IMR-90 (cell line): ENCODE results near the gene TMEM30A.

Experiments
- BHLHE40 ChIP-seq: fragments of 150-350 bp; IDR thresholded peaks from 2 replicates; pipeline ENCODE4 v1.6.1; 2016; ENCODE audit warnings: mild to moderate bottlenecking, low read depth, low read length
- FOS ChIP-seq: fragments of 150-350 bp; IDR thresholded peaks from 2 replicates; pipeline ENCODE4 v1.6.1; 2016; ENCODE audit warnings: low read depth, low read length
- MAFK ChIP-seq: IDR thresholded peaks from 2 replicates; pipeline ENCODE4 v1.6.1; 2012; ENCODE audit warnings: low read depth, low read length, improper control_type of control experiment
- POLR2A ChIP-seq: IDR thresholded peaks from 2 replicates; pipeline ENCODE4 v1.6.1; 2012; ENCODE audit warnings: mild to moderate bottlenecking, low read depth, low read length
- SMC3 ChIP-seq: fragments of 150-350 bp; IDR thresholded peaks from 2 replicates; pipeline ENCODE4 v1.6.1; 2016; ENCODE audit warnings: low read depth, mild to moderate bottlenecking, antibody characterized with exemption, low read length, moderate library complexity
- TF ChIP-seq, protein P1 (sequence below): fragments of 150-350 bp; IDR thresholded peaks from 2 replicates; pipeline ENCODE4 v1.6.1; 2017; ENCODE audit warnings: mild to moderate bottlenecking, antibody characterized with exemption, low read length, low read depth
- TF ChIP-seq, protein P2 (sequence below): conservative IDR thresholded peaks from 2 replicates; pipeline ENCODE4 v1.5.1; 2012; ENCODE audit warnings: mild to moderate bottlenecking, low read depth, low read length, improper control_type of control experiment

DNA sequence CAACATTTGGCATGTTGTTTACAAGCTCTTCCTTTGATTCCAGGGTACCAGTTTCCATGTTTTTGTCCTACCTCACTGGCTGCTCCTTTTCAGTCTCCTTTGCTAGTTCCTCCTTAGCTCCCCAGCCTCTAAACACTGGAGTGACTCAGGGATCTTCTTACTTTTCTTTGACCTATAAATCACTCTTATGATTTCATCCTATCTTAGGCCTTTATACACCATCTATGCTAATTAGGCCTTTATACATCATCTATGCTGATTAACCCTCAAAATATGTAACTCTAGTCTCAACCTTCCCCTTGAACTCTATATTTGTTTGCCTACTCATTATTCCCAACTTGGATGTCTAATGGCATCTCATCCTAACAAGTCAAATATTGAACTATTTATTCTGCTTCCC is 9.5 kb downstream of the TMEM30A start:
- TF ChIP-seq, protein P1, sequence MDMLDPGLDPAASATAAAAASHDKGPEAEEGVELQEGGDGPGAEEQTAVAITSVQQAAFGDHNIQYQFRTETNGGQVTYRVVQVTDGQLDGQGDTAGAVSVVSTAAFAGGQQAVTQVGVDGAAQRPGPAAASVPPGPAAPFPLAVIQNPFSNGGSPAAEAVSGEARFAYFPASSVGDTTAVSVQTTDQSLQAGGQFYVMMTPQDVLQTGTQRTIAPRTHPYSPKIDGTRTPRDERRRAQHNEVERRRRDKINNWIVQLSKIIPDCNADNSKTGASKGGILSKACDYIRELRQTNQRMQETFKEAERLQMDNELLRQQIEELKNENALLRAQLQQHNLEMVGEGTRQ = no peak
- TF ChIP-seq, protein P2, sequence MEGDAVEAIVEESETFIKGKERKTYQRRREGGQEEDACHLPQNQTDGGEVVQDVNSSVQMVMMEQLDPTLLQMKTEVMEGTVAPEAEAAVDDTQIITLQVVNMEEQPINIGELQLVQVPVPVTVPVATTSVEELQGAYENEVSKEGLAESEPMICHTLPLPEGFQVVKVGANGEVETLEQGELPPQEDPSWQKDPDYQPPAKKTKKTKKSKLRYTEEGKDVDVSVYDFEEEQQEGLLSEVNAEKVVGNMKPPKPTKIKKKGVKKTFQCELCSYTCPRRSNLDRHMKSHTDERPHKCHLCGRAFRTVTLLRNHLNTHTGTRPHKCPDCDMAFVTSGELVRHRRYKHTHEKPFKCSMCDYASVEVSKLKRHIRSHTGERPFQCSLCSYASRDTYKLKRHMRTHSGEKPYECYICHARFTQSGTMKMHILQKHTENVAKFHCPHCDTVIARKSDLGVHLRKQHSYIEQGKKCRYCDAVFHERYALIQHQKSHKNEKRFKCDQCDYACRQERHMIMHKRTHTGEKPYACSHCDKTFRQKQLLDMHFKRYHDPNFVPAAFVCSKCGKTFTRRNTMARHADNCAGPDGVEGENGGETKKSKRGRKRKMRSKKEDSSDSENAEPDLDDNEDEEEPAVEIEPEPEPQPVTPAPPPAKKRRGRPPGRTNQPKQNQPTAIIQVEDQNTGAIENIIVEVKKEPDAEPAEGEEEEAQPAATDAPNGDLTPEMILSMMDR = no peak
- no peak for TF ChIP-seq POLR2A
- TF ChIP-seq BHLHE40 = no peak
- no peak for TF ChIP-seq SMC3
- peak; percentile 64 for TF ChIP-seq FOS
- 0 out of 2 replicates have a peak, but pooled peaks have one; percentile 9 for TF ChIP-seq MAFK
